Stomach (tissue), 4 donors: ENCODE data around the gene SHROOM4.

Source experiments
- CTCF ChIP-seq, 7 experiments: fragments of 450-650 bp in 4 of 7; fragments of 200-600 bp in 3 of 7; sonication (generic) in 3 of 7; IDR thresholded peaks; one replicate each; pipeline ENCODE4 v1.5.1; 2016 to 2019; ENCODE audit warnings: antibody characterized with exemption in 7 of 7, control low read depth in 2 of 7, mild to moderate bottlenecking in 1 of 7
- EP300 ChIP-seq: sonication (generic); formaldehyde crosslinking; IDR thresholded peaks from one replicate; pipeline ENCODE4 v1.6.1; 2017; ENCODE audit warnings: antibody characterized with exemption

- TF ChIP-seq CTCF (IDR thresholded peaks at IDR 0.05) = no peak
- no peak for TF ChIP-seq EP300
Observed at GRCh38 chrX:50615570-50616158, 198.3 kb downstream of the SHROOM4 start.
